Neural progenitor cell (in vitro differentiated cells): ENCODE measurements around the gene OPCML. TPM values are rescaled to one million over a fixed set of nuclear protein-coding genes. Genes with fewer than 3 reads are reported as not detected.
A peak's percentile ranks its signal among the peaks of the same experiment; 100 is the strongest.

Experiments used
- DNase-seq: peaks from one replicate; pipeline ENCODE4 v3.0.0-alpha.2; 2016; ENCODE audit warnings: low spot score
- H2AFZ ChIP-seq: fragments of 200-600 bp; sonication (generic); replicated peaks from 2 replicates; pipeline ENCODE4 v1.6.1; 2016; ENCODE audit warnings: antibody characterized with exemption
- H3F3A ChIP-seq: fragments of 200-600 bp; sonication (generic); 2 replicates; pipeline ENCODE4 v1.6.1; 2016; ENCODE audit warnings: antibody characterized with exemption, low read depth
- H3K27ac ChIP-seq: fragments of 200-600 bp; sonication (generic); 2 replicates; pipeline ENCODE4 v1.5.1; 2016; ENCODE audit warnings: mild to moderate bottlenecking
- H3K27me3 ChIP-seq: fragments of 200-600 bp; sonication (generic); 2 replicates; pipeline ENCODE4 v1.6.1; 2016; ENCODE audit warnings: mild to moderate bottlenecking, moderate library complexity
- H3K36me3 ChIP-seq: fragments of 200-600 bp; sonication (generic); 2 replicates; pipeline ENCODE4 v1.5.1; 2016
- H3K4me1 ChIP-seq: fragments of 200-600 bp; sonication (generic); 2 replicates; pipeline ENCODE4 v1.6.1; 2016; ENCODE audit warnings: mixed run types
- H3K4me2 ChIP-seq: fragments of 200-600 bp; sonication (generic); 2 replicates; pipeline ENCODE4 v1.6.1; 2016
- H3K4me3 ChIP-seq: fragments of 200-600 bp; sonication (generic); 2 replicates; pipeline ENCODE4 v1.5.1; 2016
- H3K79me2 ChIP-seq: fragments of 200-600 bp; sonication (generic); 2 replicates; pipeline ENCODE4 v1.6.1; 2016; ENCODE audit warnings: low read depth
- H3K9ac ChIP-seq: fragments of 200-600 bp; sonication (generic); 2 replicates; pipeline ENCODE4 v1.6.1; 2016
- H3K9me3 ChIP-seq: fragments of 200-600 bp; sonication (generic); 2 replicates; pipeline ENCODE4 v1.5.1; 2016; ENCODE audit warnings: low read depth
- H4K20me1 ChIP-seq: fragments of 200-600 bp; sonication (generic); 2 replicates; pipeline ENCODE4 v1.6.1; 2016; ENCODE audit warnings: low read depth
- H3K27ac Mint-ChIP-seq: 3 replicates; pipeline ENCODE4 v1.8.0; 2021; ENCODE audit warnings: mixed read lengths
- H3K27me3 Mint-ChIP-seq: 2 replicates; pipeline ENCODE4 v1.8.0; 2022; ENCODE audit warnings: low read depth, mild to moderate bottlenecking, inconsistent platforms, moderate library complexity, mixed read lengths; ENCODE audit not compliant: insufficient read depth
- H3K36me3 Mint-ChIP-seq: 3 replicates; pipeline ENCODE4 v1.8.0; 2021; ENCODE audit warnings: mixed read lengths
- H3K4me1 Mint-ChIP-seq: 3 replicates; pipeline ENCODE4 v1.8.0; 2021; ENCODE audit warnings: mixed read lengths
- H3K4me3 Mint-ChIP-seq: 3 replicates; pipeline ENCODE4 v1.8.0; 2021; ENCODE audit warnings: mild to moderate bottlenecking, moderate library complexity, mixed read lengths
- H3K9me3 Mint-ChIP-seq: 3 replicates; pipeline ENCODE4 v1.8.0; 2020; ENCODE audit warnings: mixed read lengths
- EZH2 ChIP-seq: fragments of 200-600 bp; sonication (generic); IDR thresholded peaks from 2 replicates; pipeline ENCODE4 v1.6.1; 2017; ENCODE audit warnings: antibody characterized with exemption, mild to moderate bottlenecking, moderate library complexity
- EZH2phosphoT487 ChIP-seq: fragments of 200-600 bp; sonication (generic); IDR thresholded peaks from 2 replicates; pipeline ENCODE4 v1.6.1; 2017; ENCODE audit warnings: antibody characterized with exemption
- total RNA-seq: library from RNA; depleted of rRNA; stranded (reverse); fragments of >200 nt; gene quantifications from 2 replicates; pipeline ENCODE4 v1.2.3, GENCODE V29; 2015; ENCODE audit warnings: low replicate concordance
- TF ChIP-seq, protein P1 (sequence below): fragments of 200-600 bp; sonication (generic); IDR thresholded peaks from 2 replicates; pipeline ENCODE4 v1.5.1; 2017; ENCODE audit warnings: antibody characterized with exemption, mild to moderate bottlenecking

OPCML gene
- total RNA-seq, 1 donor from 2014 or later, result 0.02 TPM

DNA sequence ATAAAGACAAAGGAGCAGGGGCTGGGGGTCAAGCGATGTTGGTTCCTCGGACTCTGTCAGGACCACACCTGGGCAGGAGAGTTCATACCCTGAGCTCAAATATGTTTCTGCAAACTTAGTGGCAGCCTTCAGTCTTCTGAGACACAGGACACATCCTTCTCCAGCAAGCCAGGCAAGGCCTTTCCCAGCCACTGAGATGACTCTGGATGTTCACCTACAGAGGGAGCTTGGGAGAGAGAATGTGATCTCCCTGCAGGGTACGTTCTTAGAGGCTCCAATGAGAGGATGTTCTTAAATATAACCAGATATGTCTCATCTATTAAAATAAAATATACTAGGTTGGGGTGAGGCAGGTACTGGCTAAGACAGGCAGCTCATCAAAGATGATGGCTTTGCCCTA, 461.5 kb downstream of the OPCML start:
- Mint-ChIP-seq H3K27ac (no peak overlapping the region), H3K27me3 (no peaks in the 10 kb centered on the region), H3K4me1 (no peaks in the 10 kb centered on the region), H3K4me3 (no peak overlapping the region), H3K36me3 (no peaks in the 10 kb centered on the region), H3K9me3 (no peaks in the 10 kb centered on the region)
- Histone ChIP-seq H3K36me3 (no peaks in the 10 kb centered on the region), H3K4me3 (no peak overlapping the region), H2AFZ (no peak overlapping the region), H4K20me1 (no peaks in the 10 kb centered on the region), H3K4me2 (no peak overlapping the region), H3K27ac (no peak overlapping the region), H3K79me2 (no peaks in the 10 kb centered on the region), H3K27me3 (no peaks in the 10 kb centered on the region), H3K4me1 (peaks cover 5% of the 10 kb centered on the region), H3F3A (no peaks in the 10 kb centered on the region), H3K9ac (no peak overlapping the region), H3K9me3 (no peaks in the 10 kb centered on the region)
- DNase-seq, result no peak
- TF ChIP-seq, protein P1, sequence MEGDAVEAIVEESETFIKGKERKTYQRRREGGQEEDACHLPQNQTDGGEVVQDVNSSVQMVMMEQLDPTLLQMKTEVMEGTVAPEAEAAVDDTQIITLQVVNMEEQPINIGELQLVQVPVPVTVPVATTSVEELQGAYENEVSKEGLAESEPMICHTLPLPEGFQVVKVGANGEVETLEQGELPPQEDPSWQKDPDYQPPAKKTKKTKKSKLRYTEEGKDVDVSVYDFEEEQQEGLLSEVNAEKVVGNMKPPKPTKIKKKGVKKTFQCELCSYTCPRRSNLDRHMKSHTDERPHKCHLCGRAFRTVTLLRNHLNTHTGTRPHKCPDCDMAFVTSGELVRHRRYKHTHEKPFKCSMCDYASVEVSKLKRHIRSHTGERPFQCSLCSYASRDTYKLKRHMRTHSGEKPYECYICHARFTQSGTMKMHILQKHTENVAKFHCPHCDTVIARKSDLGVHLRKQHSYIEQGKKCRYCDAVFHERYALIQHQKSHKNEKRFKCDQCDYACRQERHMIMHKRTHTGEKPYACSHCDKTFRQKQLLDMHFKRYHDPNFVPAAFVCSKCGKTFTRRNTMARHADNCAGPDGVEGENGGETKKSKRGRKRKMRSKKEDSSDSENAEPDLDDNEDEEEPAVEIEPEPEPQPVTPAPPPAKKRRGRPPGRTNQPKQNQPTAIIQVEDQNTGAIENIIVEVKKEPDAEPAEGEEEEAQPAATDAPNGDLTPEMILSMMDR, result peak; percentile 5
- TF ChIP-seq EZH2phosphoT487, result no peak
- no peak for TF ChIP-seq EZH2

DNA sequence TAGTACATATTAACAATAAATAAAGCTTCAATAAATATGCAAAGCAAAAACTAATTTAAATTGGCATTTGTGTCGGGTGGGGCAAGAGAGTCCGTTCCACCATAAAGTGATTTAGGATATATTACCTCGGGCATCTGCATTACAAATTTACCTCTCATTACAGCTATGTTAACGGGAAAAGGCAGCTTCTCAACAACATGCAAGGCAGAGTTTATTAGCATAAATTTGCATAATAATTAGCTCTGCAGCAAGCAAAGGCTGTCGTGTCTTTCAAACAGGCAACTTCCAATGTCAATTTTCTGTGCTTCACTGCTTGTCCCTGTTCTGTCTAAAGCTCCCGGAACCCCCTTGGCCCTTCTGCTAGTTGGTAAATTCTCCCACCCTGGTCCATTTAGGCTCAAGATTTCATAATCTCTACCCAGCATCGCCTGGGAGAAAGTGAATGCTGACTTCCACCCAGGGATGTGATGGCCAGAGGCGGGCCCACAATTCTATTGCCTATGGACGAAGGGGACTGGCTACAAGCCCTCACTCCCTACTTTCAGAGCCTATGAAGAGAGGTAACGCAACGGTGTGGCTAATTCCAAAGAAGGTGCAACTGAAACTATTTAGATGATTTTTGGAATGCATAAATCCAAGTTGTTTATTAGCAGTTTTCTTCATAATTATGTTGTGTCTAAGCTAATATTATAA, 462.1 kb downstream of the OPCML start:
- TF ChIP-seq, protein P1, result no peak
- TF ChIP-seq EZH2 (no peak), EZH2phosphoT487 (no peak)
- H3K4me1 Mint-ChIP-seq, result no peaks in the 10 kb centered on the region
- no peak overlapping the region for H3K9ac ChIP-seq
- H3K27me3 Mint-ChIP-seq, result no peaks in the 10 kb centered on the region
- no peak overlapping the region for H2AFZ ChIP-seq
- H3K4me3 Mint-ChIP-seq, result no peak overlapping the region
- H3K4me3 ChIP-seq, result no peak overlapping the region
- no peak for DNase-seq
- peaks cover 5% of the 10 kb centered on the region for H3K4me1 ChIP-seq
- H3K9me3 ChIP-seq, result no peaks in the 10 kb centered on the region
- no peaks in the 10 kb centered on the region for H3F3A ChIP-seq
- no peak overlapping the region for H3K27ac ChIP-seq
- H3K79me2 ChIP-seq, result no peaks in the 10 kb centered on the region
- H3K36me3 ChIP-seq, result no peaks in the 10 kb centered on the region
- no peaks in the 10 kb centered on the region for H4K20me1 ChIP-seq
- no peaks in the 10 kb centered on the region for H3K27me3 ChIP-seq
- H3K36me3 Mint-ChIP-seq, result no peaks in the 10 kb centered on the region
- no peak overlapping the region for H3K4me2 ChIP-seq
- no peaks in the 10 kb centered on the region for H3K9me3 Mint-ChIP-seq
- H3K27ac Mint-ChIP-seq, result no peak overlapping the region

DNA sequence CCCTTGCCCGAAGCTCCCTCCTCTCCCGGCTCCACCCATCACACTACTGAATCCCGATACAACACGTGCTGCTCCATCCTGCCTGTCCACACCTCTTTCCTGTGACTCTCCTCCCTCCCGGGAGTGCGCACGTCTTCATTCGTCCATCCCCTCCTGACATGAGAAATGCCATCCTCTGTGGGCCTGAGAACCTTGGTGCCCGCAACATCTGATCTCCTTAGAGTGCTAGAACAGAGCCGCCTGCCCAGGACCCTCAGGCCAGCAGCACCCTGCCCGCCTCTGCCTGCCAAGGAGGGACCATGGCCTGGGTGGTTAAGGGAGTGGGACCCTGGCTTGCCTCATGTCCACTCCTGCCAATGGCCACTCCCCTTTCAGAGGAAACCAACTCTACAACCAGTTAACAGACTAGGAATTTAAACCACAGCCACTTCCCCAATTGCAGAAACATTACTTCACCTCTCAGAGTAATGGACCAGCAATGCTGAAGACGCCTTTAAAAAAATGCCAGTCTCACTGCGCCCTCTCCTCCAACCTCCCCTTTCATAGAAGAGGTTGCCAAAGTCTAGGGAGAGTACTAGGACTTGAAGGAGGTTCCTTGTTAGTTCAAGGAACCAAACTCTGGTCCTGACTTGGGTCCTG, 466.3 kb downstream of the OPCML start:
- no peak overlapping the region for H3K4me2 ChIP-seq
- H4K20me1 ChIP-seq, result no peaks in the 10 kb centered on the region
- no peaks in the 10 kb centered on the region for H3F3A ChIP-seq
- no peak overlapping the region for H3K9ac ChIP-seq
- no peaks in the 10 kb centered on the region for H3K36me3 ChIP-seq
- H3K4me1 ChIP-seq, result peaks cover 5% of the 10 kb centered on the region
- no peak overlapping the region for H3K4me3 ChIP-seq
- TF ChIP-seq, protein P1, result no peak
- no peak for TF ChIP-seq EZH2phosphoT487
- TF ChIP-seq EZH2, result no peak
- H3K9me3 ChIP-seq, result no peaks in the 10 kb centered on the region
- Mint-ChIP-seq H3K36me3 (no peaks in the 10 kb centered on the region), H3K27me3 (peaks cover 5% of the 10 kb centered on the region), H3K4me3 (no peak overlapping the region), H3K9me3 (no peaks in the 10 kb centered on the region), H3K4me1 (peaks cover 20% of the 10 kb centered on the region), H3K27ac (no peak overlapping the region)
- no peak overlapping the region for H3K27ac ChIP-seq
- peaks cover 9% of the 10 kb centered on the region for H3K27me3 ChIP-seq
- no peaks in the 10 kb centered on the region for H3K79me2 ChIP-seq
- no peak overlapping the region for H2AFZ ChIP-seq
- no peak for DNase-seq
